ENCODE measurements around the gene PPFIBP1.

GRCh38 chr12:27672643-27673042 is 148.6 kb downstream of the PPFIBP1 start:
- TF ChIP-seq CTCF (optimal IDR thresholded peaks at IDR 0.05 in 1 of 3, IDR thresholded peaks at IDR 0.05 in 1 of 3, conservative IDR thresholded peaks at IDR 0.05 in 1 of 3; ENCODE audit: extremely low read depth in 1 of 3, insufficient read depth in 2 of 3, low read length in 3 of 3) = no peak
- no peak for TF ChIP-seq EZH2 (IDR thresholded peaks at IDR 0.05; ENCODE audit: low read length)
